OCI-LY1 (cell line): Measurements from ENCODE around the gene RNF181.
"Not testable (repeated sequence)": the region's sequence is repeated elsewhere in the genome, so short reads cannot be mapped to it uniquely, and the experiment has no call there.

Experiments used
- EZH2 ChIP-seq: fragments of 200-600 bp; sonication (generic), shearing (Covaris generic); IDR thresholded peaks from 2 replicates; pipeline ENCODE4 v1.8.0; 2017; ENCODE audit warnings: borderline replicate concordance, mixed run types, mild to moderate bottlenecking, antibody characterized with exemption, low read length, moderate library complexity, mixed read lengths
- TF ChIP-seq, protein P1 (sequence below): fragments of 200-600 bp; sonication (generic), shearing (Covaris generic); IDR thresholded peaks from 2 replicates; pipeline ENCODE4 v1.5.1; 2017; ENCODE audit warnings: mild to moderate bottlenecking, antibody characterized with exemption, low read length, moderate library complexity, mixed read lengths

DNA sequence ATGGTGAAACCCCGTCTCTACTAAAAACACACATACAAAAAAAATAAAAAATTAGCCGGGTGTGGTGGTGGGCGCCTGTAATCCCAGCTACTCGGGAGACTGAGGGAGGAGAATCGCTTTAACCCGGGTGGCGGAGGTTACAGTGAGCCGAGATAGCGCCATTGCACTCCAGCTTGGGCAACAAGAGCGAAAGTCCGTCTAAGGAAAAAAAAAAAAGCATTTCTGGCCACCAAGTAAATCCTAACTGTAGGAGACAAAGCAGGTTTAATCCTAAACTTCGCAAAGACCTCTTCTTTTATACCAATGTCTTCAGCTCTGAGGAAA is 35.2 kb upstream of the RNF181 start:
- TF ChIP-seq, protein P1, sequence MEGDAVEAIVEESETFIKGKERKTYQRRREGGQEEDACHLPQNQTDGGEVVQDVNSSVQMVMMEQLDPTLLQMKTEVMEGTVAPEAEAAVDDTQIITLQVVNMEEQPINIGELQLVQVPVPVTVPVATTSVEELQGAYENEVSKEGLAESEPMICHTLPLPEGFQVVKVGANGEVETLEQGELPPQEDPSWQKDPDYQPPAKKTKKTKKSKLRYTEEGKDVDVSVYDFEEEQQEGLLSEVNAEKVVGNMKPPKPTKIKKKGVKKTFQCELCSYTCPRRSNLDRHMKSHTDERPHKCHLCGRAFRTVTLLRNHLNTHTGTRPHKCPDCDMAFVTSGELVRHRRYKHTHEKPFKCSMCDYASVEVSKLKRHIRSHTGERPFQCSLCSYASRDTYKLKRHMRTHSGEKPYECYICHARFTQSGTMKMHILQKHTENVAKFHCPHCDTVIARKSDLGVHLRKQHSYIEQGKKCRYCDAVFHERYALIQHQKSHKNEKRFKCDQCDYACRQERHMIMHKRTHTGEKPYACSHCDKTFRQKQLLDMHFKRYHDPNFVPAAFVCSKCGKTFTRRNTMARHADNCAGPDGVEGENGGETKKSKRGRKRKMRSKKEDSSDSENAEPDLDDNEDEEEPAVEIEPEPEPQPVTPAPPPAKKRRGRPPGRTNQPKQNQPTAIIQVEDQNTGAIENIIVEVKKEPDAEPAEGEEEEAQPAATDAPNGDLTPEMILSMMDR, result not testable (repeated sequence)
- not testable (repeated sequence) for TF ChIP-seq EZH2
